ENCODE results near the gene RPL18.
"Not testable (repeated sequence)": the region's sequence is repeated elsewhere in the genome, so short reads cannot be mapped to it uniquely, and the experiment has no call there.

The RPL18 gene

GRCh38 chr19:48577908-48578307 lies 41.1 kb downstream of the RPL18 start:
- not testable (repeated sequence) for DNase-seq (ENCODE audit: low read depth)

- no peak for DNase-seq (ENCODE audit: low read depth)
Observed at GRCh38 chr19:48575931-48576622, 42.9 kb downstream of the RPL18 start.

- no peak for DNase-seq (ENCODE audit: low read depth)
Observed at GRCh38 chr19:48573163-48573505, 45.8 kb downstream of the RPL18 start.

- no peak for DNase-seq (ENCODE audit: low read depth)
Observed at GRCh38 chr19:48571378-48572162, 47.4 kb downstream of the RPL18 start.

GRCh38 chr19:48569814-48570213 lies 49.2 kb downstream of the RPL18 start:
- no peak for DNase-seq (ENCODE audit: low read depth)

DNA sequence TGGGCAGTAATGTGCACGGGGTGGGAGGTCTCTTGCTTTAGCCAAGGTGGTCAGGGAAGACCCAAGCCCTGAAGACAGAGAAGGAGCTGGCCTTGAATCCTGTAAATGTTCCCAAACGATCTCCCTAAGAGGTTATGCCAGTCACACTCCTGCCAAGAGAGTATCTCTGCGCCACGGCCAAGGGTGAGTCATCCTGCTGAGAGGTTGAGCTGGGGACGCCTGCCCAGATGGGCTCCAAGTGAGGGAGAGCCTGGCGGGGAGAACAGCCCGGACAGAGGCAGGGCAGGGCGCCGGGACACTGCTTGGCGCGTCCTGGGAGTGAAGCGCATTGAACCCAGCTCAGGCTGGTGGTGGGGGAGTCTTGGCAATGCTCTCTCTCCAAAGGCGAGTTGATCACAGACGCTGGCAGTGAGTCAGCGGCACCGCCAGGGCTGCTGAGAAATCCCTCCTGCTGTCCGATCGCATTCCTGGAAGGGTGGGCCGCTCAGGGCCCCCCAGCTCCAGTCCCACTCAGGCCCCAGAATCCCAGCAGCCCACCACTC lies 50.6 kb downstream of the RPL18 start:
- DNase-seq (ENCODE audit: low read depth), result no peak
